ENCODE measurements around the gene LURAP1L. TPM values are rescaled to one million over a fixed set of nuclear protein-coding genes. Genes with fewer than 3 reads are reported as not detected.

The LURAP1L gene
- total RNA-seq, 1 experiment from 2014 or later: 0.13 TPM

- no peak for DNase-seq
- H3K23me2 ChIP-seq (ENCODE audit: insufficient read length, low read depth, low read length, poor library complexity, severe bottlenecking): no peaks in the 10 kb centered on the region
- H2BK20ac ChIP-seq (ENCODE audit: low read depth, low read length, poor library complexity, severe bottlenecking): no peak overlapping the region
- no peak overlapping the region for H2BK12ac ChIP-seq (ENCODE audit: insufficient read length, low read depth, low read length)
- H3K27me3 ChIP-seq (ENCODE audit: insufficient read depth, low read length): no peaks in the 10 kb centered on the region
- no peak overlapping the region for H4K91ac ChIP-seq (ENCODE audit: insufficient read length, low read depth, low read length)
- no peaks in the 10 kb centered on the region for H3K79me1 ChIP-seq (ENCODE audit: insufficient read depth, low read depth, low read length, poor library complexity, severe bottlenecking)
- Mint-ChIP-seq H3K27ac (no peak overlapping the region), H3K4me1 (peaks cover 0 to 8% of the 10 kb centered on the region in 2 experiments; a peak in 3 of 4 replicates), H3K36me3 (ENCODE audit: insufficient read depth in 1 of 3, low read depth in 3 of 3) (no peaks in the 10 kb centered on the region), H3K9me3 (peaks cover 0 to 7% of the 10 kb centered on the region in 2 experiments; a peak in 2 of 5 replicates), H3K27me3 (ENCODE audit: low read depth) (no peaks in the 10 kb centered on the region), H3K4me3 (no peak overlapping the region)
- no peak overlapping the region for H3K4ac ChIP-seq (ENCODE audit: low read depth, low read length)
- no peaks in the 10 kb centered on the region for H4K20me1 ChIP-seq (ENCODE audit: control insufficient read depth, insufficient read depth, insufficient read length)
- H3K79me2 ChIP-seq (ENCODE audit: insufficient read depth, low read length): no peaks in the 10 kb centered on the region
- no peak overlapping the region for H2AFZ ChIP-seq (ENCODE audit: low read length)
- H3K14ac ChIP-seq (ENCODE audit: insufficient read depth, low read length): no peak overlapping the region
- no peak overlapping the region for H2BK120ac ChIP-seq (ENCODE audit: low read depth, low read length, poor library complexity, severe bottlenecking)
- no peaks in the 10 kb centered on the region for H3K4me1 ChIP-seq (ENCODE audit: insufficient read depth, low read length)
- H3K56ac ChIP-seq (ENCODE audit: insufficient read length, low read depth, low read length): no peak overlapping the region
- H4K8ac ChIP-seq (replicated peaks; ENCODE audit: insufficient read length, low read depth, low read length): no peak overlapping the region
- H3K27ac ChIP-seq (ENCODE audit: insufficient read length, low read depth, low read length): no peak overlapping the region
- no peak overlapping the region for H3K9ac ChIP-seq (ENCODE audit: extremely low read depth, insufficient read length, low read length)
- no peak overlapping the region for H3K23ac ChIP-seq (ENCODE audit: insufficient read length, low read depth, low read length)
- H4K5ac ChIP-seq (ENCODE audit: insufficient read length, low read depth, low read length): no peak overlapping the region
- H2BK5ac ChIP-seq (ENCODE audit: insufficient read length, low read length): no peak overlapping the region
- H3K9me3 ChIP-seq (ENCODE audit: control insufficient read depth, low read depth, low read length): no peaks in the 10 kb centered on the region
- H3K4me2 ChIP-seq (ENCODE audit: insufficient read depth, insufficient read length, low read length): no peak overlapping the region
- no peak for TF ChIP-seq CTCF (conservative IDR thresholded peaks at IDR 0.05)
- no peak overlapping the region for H2BK15ac ChIP-seq (ENCODE audit: low read depth, low read length)
- H3K18ac ChIP-seq (ENCODE audit: insufficient read length, low read depth, low read length): no peak overlapping the region
- H3T11ph ChIP-seq (ENCODE audit: low read length): no peak overlapping the region
- H2AK5ac ChIP-seq (ENCODE audit: insufficient read length, low read length): no peak overlapping the region
These were observed 72.7 kb downstream of the LURAP1L start for GRCh38 chr9:12847561-12847960.

Measured in H9 (cell line).